Right atrium auricular region (tissue), 2 donors: ENCODE measurements around the gene APOC3. TPM values are rescaled to one million over a fixed set of nuclear protein-coding genes. Genes with fewer than 3 reads are reported as not detected.
A peak's percentile ranks its signal among the peaks of the same experiment; 100 is the strongest.

ENCODE experiments used
- DNase-seq: peaks from one replicate; pipeline ENCODE4 v3.0.0-alpha.2; 2019; ENCODE audit warnings: low spot score
- H3K27ac ChIP-seq, 2 donors: fragments of 200-600 bp; sonication (generic); 1 replicate in 1 of 2; 2 replicates in 1 of 2; pipeline ENCODE4 v1.5.1; 2016 to 2019
- H3K27me3 ChIP-seq, 2 donors: fragments of 200-600 bp; sonication (generic); one replicate each; pipeline versions ENCODE4 v1.5.1 to v1.6.0; 2017 to 2019
- H3K36me3 ChIP-seq: fragments of 200-600 bp; sonication (generic); one replicate; pipeline ENCODE4 v1.5.1; 2016
- H3K4me1 ChIP-seq, 2 donors: fragments of 200-600 bp; sonication (generic); one replicate each; pipeline versions ENCODE4 v1.5.1 to v1.6.0; 2017 to 2019
- H3K4me3 ChIP-seq, 2 donors: fragments of 200-600 bp; sonication (generic); 1 replicate in 1 of 2; 2 replicates in 1 of 2; pipeline ENCODE4 v1.5.1; 2017 to 2019; ENCODE audit warnings: mild to moderate bottlenecking in 1 of 2, moderate library complexity in 1 of 2
- H3K9me3 ChIP-seq, 2 donors: fragments of 200-600 bp; sonication (generic); one replicate each; pipeline ENCODE4 v1.5.1; 2019
- total RNA-seq, 2 donors: library from RNA; depleted of rRNA; stranded (reverse); fragments of >200 nt; gene quantifications; one replicate each; pipeline ENCODE4 v1.1.0, GENCODE V29; 2016
- TF ChIP-seq, protein P1 (sequence below), 2 donors: fragments of 200-600 bp; sonication (generic); IDR thresholded peaks; one replicate each; pipeline ENCODE4 v1.5.1; 2019; ENCODE audit warnings: antibody characterized with exemption in 2 of 2

Gene APOC3
- total RNA-seq, 2 donors from 2014 or later = not detected

DNA sequence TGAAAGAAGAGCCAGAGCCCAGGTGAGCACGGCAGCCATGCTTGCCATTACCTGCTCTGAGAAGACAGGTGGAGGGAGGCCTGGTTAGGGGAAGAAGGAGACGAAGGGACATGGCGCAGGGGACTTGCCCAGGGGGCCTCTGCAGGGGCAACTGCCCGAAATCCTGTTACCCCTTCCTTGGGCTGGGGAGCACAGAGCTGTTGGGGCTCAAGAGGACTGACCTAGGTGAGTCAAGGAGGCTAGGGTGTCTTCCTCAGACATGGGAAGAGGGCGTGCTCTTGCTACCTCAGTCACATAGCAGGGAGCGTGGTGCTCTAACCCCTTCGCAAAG, 37.9 kb upstream of the APOC3 start, which contains the start of gene APOA5:
APOA5 (minus strand) TSS at position 67 of the 331 bp plus-strand sequence; CDS start at position 48, 19 bp downstream.
- TF ChIP-seq, protein P1, sequence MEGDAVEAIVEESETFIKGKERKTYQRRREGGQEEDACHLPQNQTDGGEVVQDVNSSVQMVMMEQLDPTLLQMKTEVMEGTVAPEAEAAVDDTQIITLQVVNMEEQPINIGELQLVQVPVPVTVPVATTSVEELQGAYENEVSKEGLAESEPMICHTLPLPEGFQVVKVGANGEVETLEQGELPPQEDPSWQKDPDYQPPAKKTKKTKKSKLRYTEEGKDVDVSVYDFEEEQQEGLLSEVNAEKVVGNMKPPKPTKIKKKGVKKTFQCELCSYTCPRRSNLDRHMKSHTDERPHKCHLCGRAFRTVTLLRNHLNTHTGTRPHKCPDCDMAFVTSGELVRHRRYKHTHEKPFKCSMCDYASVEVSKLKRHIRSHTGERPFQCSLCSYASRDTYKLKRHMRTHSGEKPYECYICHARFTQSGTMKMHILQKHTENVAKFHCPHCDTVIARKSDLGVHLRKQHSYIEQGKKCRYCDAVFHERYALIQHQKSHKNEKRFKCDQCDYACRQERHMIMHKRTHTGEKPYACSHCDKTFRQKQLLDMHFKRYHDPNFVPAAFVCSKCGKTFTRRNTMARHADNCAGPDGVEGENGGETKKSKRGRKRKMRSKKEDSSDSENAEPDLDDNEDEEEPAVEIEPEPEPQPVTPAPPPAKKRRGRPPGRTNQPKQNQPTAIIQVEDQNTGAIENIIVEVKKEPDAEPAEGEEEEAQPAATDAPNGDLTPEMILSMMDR (IDR thresholded peaks at IDR 0.05) = no peak
- no peak within 1 kb of the TSS for H3K27ac ChIP-seq
- no peak for DNase-seq
- H3K9me3 ChIP-seq = no peaks in the 10 kb centered on the region
- H3K27me3 ChIP-seq = no peaks in the 10 kb centered on the region
- H3K4me3 ChIP-seq = peak within 1 kb of the TSS in 1 of 2 donors; percentile 27
- peaks cover 0 to 22% of the 10 kb centered on the region in 2 donors for H3K4me1 ChIP-seq
- H3K36me3 ChIP-seq = no peaks in the 10 kb centered on the region

DNA sequence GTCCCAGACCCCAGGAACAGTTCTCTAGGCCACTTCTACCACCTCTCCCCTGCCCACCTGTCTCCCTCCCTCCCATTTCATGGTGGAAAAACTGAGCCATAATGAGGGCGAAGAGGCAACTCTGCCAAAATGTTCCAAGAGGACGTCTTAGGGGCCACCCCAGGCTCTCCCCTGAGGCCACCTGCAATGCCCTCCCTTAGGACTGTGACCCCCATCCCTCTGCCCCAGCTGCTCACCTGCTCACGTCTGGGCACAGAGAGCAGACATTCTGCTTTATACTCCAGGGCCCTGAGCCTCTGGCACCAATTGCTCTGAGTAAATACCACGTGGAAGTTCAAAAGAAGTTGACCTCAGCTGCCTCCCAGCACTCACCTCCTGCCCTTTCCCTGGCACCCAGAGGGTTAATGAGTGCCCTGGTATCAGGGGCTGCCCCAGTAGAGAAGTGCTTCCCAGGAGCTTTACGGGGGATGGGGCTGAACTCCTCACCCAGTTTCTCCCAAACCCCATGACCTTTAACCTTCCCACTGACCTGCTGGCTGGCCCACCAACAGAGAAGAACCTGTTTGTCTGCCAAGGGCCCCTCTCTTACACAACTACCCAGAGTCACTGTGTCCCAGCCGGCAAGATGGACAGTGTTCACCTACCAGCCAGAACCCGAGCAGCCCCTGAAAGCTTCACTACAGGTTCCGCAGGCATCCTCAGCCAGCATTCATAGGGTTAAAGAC, 37.4 kb upstream of the APOC3 start:
- H3K27ac ChIP-seq = no peak overlapping the region
- H3K9me3 ChIP-seq = no peaks in the 10 kb centered on the region
- no peaks in the 10 kb centered on the region for H3K27me3 ChIP-seq
- H3K4me3 ChIP-seq = no peak overlapping the region
- H3K4me1 ChIP-seq = peaks cover 0 to 16% of the 10 kb centered on the region in 2 donors
- no peaks in the 10 kb centered on the region for H3K36me3 ChIP-seq
- DNase-seq = no peak
- TF ChIP-seq, protein P1 (IDR thresholded peaks at IDR 0.05) = no peak

DNA sequence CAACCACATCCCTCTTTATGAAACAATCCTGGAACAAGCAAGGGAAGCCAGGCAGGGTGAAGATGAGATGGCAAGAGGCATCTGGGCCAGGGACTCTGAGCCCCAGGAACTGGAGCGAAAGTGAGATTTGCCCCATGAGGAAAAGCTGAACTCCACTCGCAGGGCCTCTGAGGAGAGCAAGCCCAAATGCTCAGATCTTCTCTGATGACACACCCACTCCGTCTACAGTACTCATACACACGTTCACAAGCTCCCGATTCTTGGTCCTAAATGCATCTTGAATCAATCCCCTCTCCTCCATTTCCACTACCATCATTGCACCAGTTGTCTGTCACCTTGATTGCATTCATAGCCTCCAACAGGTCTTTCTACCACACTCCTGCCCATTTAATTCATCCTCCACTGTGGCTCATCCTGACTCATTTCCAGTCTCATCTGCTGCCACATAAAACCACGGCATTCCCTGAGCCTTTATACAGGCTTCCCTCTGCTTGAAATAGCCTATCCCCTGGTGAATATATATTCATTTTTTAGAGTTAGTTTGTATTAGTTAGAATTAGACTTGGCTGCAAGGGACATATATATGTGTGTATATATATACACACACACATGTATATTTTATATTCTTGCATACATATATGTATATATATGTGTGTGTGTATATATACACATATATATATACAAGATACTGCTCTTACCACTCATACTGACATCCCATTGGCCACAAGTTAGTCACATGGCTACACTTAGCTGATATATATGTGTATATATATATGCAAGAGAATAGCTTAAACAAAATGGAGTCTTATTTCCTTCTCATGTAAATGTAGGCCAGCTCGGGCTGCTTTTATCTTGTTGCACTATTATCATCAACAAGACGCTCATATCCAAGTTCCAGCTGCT, 36.6 kb upstream of the APOC3 start:
- no peak for DNase-seq

DNA sequence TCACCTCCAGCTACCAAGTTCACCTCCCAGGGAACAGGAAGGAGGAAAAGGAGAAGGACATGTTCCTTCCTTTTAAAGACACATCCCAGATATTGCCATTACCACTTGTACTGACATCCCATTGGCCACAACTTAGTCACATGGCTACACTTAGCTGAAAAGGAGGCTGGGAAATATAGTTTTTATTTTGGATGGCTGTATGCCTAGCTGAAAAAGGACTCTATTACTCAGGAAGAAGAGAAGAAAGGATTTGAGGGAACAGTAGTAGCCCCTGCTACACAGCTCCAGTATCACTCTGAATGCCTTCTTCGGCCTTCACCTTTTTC, 36.0 kb upstream of the APOC3 start:
- Histone ChIP-seq H3K36me3 (no peaks in the 10 kb centered on the region), H3K4me1 (peaks cover 0 to 9% of the 10 kb centered on the region in 2 donors), H3K27me3 (no peaks in the 10 kb centered on the region), H3K4me3 (no peak overlapping the region), H3K27ac (no peak overlapping the region), H3K9me3 (no peaks in the 10 kb centered on the region)
- TF ChIP-seq, protein P1 (IDR thresholded peaks at IDR 0.05) = no peak
- DNase-seq = no peak

More for the DNA sequence above, 36.6 kb upstream of the APOC3 start:
- H3K36me3 ChIP-seq = no peaks in the 10 kb centered on the region
- TF ChIP-seq, protein P1 (IDR thresholded peaks at IDR 0.05) = no peak
- no peak overlapping the region for H3K4me3 ChIP-seq
- no peaks in the 10 kb centered on the region for H3K27me3 ChIP-seq
- H3K9me3 ChIP-seq = no peaks in the 10 kb centered on the region
- peaks cover 0 to 15% of the 10 kb centered on the region in 2 donors for H3K4me1 ChIP-seq
- no peak overlapping the region for H3K27ac ChIP-seq

DNA sequence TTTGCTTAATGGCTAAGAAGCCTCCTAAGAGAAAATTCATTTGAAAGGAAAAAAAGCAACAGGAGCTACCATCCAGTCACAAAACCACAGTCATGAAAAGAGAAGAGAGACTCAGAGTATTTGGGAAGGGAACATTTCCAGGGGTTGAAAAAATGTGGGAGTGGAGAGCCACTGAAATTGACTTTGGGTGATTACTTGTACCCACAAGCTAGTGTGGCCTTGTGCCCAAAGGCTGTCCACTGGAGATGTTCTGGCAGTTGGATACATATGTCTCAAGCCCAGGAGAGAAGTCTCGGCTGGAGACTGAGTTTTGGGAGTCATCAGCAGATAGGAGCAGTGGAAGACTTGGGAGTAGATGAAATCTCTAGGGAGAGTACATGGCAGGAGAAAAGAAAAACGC, 34.9 kb upstream of the APOC3 start:
- H3K4me3 ChIP-seq = no peak overlapping the region
- H3K9me3 ChIP-seq = no peaks in the 10 kb centered on the region
- H3K4me1 ChIP-seq = peaks cover 0 to 8% of the 10 kb centered on the region in 2 donors
- no peak for DNase-seq
- H3K27me3 ChIP-seq = no peaks in the 10 kb centered on the region
- TF ChIP-seq, protein P1 (IDR thresholded peaks at IDR 0.05) = no peak
- H3K36me3 ChIP-seq = no peaks in the 10 kb centered on the region
- no peak overlapping the region for H3K27ac ChIP-seq
